HUDEP-2 (cell line): ENCODE measurements around the gene DCAF11.

ENCODE experiments used
- DNase-seq, 76 experiments: peaks; one replicate each; lab custom pipeline; 2025; ENCODE audit not compliant: unreplicated experiment in 76 of 76; lab: John Stamatoyannopoulos, UW

DCAF11 gene

GRCh38 chr14:24114532-24115421 is at the start of gene DCAF11, which contains the start of gene NRL:
Gene DCAF11 (plus strand): TSS chr14:24114777. CDS start chr14:24115595, 818 bp downstream.
Gene NRL (minus strand): TSS chr14:24114949. CDS start chr14:24082848, 32,101 bp downstream.
- peak; percentile 71 to 100 (median 98) for DNase-seq

DNA sequence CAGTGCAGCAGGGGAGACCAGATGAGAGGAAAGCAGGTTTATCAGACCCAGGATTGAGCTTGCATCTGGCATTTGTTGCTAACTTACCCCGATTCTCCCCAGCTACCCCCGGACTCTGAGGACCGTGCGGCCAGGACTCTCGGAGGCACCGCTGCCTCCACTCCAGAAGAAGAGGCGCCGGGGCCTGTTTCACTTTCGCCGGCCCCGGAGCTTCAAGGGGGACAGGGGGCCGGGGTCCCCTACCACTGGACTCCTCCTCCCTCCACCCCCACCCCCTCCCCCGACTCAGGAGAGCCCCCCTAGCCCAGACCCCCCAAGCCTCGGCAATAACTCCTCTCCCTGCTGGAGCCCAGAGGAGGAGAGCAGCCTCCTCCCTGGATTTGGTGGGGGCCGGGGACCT is 49.7 kb upstream of the DCAF11 start:
- DNase-seq = no peak

- no peak for DNase-seq
Measured at GRCh38 chr14:24065408-24065807, 49.2 kb upstream of the DCAF11 start.

- no peak for DNase-seq
Measured at GRCh38 chr14:24066496-24067132, 48.0 kb upstream of the DCAF11 start.

DNA sequence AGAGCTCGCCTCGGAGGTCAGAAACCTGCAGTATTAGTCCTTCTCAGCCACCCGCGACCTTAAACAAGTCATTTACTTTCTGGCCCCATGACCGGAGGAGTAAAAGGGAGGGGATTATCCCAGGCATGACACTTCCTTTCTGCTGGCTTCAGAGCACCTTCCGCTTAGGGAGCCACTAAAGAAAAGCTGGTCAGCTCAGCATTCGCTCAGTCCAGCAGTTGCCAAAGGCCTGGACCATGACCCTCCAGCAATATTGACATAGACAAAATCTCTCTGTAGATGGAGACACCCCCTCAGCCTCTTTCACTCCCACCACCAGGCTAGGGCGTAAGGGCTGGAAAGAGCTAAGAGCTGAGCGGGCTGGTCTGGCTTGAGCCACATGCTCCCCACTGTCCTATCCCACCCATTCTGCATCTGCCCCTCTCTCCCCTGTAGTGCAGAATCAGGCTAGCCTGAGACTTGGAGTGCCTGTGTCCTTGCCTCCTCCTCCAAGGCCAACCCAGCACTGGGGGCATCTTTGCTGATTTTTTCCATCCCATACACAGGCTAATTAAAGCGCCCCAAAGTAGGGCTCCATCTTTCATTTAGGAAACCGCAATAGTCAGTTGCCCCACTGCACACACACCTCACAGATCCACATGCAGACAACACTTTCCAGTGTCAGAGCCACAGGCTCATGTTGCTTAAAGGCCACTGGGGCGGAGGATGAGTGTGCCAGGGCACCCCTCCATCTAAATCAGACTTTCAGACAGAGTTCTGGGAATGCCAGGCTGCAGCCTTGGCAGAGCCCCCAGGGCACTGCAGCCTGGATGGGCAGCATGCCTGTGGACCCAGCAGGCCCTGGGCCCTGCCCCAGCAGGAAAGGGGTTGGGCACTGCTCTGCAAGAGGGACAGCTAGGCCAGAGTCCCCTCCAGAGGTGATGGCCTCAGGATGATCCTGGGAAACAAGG is 47.2 kb upstream of the DCAF11 start:
- no peak for DNase-seq

DNA sequence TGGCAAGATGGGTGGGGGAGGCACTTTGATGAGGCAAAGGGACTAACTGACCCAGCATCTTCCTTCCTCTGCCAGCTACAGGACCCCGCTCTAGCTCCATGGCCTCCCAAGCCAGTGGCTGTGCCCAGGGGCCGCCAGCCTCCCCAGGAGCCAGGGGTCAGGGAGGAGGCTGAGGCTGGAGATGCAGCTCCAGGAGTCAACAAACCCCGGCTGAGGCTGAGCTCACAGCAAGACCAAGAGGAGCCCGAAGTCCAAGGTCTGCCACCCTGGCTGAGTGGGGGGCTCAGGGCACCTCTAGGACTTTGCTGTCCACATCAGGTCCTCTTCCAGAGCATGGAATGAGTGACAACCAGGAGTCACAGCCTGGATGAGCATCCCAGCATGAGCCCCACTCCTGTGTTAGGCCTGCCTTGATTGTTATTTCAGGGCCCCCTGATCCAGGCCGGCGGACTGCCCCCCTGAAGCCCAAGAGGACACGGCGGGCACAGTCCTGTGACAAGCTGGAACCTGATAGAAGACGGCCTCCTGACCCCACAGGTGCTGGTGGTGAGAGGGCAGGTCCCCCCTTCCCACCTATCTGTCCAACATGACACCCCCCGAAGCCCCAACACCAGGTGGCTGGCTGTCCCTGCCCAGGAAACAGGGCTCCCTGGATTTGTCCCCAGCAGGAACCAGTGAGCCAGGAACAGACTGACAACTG is 45.7 kb upstream of the DCAF11 start:
- DNase-seq = no peak

DNA sequence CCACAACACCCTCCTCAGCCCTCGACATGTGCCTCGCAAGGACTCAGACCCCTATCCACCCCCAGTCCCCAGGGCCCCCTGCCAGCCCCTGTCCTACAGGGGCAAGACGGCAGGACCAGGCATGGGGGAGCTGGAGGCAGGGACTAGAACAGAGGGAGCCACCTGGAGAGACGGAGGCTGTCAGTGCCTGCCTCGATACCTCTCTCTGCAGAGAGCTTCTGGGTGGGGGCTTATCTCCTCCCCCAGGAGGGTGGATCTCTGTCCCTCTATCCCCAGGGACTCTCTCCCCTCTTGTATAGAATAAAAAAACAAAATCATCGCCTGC is 45.2 kb upstream of the DCAF11 start:
- DNase-seq = no peak

DNA sequence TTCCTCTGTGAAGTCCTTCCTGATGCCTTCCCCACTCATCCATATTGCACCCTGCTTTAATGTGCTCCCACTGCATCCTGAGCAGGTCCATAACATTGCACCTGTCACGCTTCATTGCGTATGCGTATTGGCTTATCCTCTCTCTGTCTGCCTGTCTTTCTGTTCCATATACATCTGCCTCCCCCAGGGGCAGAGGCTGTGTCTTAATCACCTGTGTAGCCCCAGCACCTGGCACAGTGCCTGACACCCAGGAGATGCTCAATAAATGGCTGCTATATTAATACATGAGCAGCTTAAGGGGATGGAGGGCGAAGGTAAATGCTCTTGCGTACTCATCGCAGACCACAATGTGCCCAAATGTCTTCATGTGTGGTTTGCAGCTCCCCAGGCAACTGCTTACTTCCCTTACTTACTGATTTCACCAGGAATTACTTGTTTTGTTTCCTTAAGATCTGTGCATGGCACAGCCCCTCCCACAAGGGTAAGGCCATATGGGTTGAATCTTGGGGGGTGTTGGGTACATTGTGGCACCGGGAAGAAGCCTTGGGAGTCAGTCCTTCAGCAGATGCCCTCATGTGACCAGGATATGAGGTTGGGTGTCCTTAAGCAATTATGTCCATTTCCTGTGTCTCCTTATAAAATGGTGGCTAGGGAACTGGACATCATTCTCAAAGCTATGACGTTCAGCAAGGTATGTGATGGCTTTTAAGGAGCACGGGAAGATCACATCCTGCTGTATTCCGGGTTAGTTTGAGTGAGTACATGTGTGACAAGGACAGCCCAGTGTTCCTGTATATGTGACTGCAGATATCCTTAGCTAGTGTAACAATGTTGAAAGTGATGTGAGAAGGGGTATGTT is 44.1 kb upstream of the DCAF11 start:
- no peak for DNase-seq

DNA sequence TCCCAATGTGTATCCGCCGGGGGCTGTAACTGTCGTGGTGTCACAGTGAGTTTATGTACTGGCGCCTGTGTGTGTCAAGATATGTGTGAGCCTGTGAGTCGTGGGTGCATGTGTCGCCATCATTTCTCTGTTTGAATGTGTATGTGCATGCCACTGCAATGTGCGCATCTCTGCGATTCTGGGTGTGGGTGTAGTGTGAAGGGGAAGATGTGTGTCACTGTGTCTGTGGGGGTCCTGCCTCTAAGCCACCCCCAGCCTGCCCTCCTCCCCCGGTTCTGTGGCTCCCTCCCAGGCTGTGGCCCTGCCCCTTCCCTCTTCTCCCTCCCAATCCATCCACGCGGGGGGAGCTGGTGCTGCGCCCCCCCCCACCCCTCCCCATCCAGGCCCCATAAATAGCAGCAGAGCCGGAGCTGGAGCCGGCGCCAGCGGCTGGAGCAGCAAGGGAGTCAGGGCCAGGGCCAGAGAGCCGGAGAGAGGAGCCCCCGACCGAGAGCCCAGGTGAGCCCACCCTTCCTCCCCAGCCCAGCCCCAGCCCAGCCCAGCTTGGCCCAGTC is 43.4 kb upstream of the DCAF11 start, which contains the start of gene CPNE6:
TSS of gene CPNE6 (plus strand) at position 419 of the 554 bp plus-strand sequence. CDS start 1,375 bp downstream, outside the sequence.
- no peak for DNase-seq

DNA sequence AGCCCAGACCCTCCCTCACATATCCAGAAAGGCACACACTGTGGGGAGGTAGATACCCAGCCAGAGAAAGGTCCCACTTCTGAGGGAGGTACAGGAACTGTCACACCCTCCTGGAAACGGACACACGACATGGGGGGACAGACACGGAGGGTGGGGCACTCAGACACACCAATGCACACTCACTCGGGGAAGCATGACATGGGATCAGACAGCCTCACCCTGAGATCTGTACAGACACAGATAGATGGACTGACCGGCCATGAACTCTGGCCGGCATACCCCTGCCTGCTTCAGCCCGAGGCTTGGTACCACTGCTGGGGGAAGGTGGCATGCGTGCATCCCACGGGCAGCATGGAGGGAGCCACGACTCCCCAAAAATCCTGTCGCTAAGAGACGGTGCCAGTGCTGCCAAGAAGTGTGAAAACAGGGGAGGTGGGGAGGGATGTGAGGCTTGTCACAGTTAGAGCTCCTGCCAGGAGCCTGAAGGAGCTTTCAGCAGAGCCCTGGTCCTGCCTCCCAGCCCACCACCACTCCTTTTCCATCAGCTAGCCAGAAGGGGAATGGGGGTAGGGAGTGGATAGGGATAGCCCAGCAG is 42.6 kb upstream of the DCAF11 start:
- no peak for DNase-seq

DNA sequence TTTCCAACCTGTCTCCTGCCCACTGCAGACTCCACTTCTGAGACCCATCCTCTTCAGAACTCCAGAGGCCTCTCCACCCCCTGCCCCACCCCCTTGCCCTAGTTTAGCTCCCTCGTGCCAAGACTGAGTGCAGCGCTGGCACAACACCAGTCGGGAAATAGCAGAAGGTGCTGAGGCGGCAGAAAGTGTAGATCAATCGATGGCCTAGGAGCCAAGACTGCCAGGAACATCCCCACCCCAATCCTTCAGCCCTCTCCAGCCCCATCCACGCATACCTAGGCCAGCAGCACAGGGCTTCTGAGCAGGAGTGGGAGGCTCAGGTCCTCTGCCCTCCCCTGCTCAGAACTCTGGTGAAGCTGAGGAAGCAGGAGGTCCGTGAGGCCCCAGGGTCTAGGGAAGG is 42.1 kb upstream of the DCAF11 start:
- DNase-seq = no peak

DNA sequence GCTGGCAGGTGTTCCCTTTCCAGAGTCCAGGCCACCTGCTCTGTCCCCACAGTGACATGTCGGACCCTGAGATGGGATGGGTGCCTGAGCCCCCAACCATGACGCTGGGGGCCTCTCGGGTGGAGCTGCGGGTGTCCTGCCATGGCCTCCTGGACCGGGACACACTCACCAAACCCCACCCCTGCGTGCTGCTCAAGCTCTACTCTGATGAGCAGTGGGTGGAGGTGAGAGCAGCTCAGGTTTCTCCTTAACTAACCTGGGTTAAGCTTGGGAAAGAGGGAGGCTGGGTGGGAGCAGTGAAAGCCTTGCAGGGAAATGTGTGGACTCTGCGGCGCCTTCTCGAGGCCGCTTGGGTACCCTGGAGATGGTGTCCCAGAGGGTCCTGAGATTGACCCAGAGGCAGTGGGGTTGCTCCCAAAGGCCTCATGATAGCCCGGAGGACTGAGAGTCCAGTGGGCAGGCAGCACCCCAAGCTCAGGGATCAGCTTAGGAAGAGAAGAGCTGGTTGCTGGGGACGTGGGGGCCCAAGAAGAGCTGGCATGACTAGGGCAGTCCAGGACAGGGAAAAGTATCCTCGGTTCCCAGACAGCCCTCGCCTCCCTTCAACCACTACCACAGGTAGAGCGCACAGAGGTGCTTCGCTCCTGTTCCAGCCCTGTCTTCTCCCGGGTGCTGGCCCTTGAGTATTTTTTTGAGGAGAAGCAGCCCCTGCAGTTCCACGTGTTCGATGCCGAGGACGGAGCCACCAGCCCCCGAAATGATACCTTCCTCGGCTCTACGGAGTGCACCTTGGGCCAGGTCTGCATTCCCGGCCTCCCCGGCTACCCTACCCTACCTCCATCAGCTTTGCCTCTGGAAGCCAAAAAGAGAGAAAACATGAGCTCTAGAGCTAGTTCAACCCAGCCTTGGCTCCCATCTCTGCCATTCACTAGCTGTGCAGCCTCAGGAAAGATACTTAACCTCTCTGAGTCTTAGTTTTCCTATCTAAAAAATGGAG is 41.4 kb upstream of the DCAF11 start:
- no peak for DNase-seq

DNA sequence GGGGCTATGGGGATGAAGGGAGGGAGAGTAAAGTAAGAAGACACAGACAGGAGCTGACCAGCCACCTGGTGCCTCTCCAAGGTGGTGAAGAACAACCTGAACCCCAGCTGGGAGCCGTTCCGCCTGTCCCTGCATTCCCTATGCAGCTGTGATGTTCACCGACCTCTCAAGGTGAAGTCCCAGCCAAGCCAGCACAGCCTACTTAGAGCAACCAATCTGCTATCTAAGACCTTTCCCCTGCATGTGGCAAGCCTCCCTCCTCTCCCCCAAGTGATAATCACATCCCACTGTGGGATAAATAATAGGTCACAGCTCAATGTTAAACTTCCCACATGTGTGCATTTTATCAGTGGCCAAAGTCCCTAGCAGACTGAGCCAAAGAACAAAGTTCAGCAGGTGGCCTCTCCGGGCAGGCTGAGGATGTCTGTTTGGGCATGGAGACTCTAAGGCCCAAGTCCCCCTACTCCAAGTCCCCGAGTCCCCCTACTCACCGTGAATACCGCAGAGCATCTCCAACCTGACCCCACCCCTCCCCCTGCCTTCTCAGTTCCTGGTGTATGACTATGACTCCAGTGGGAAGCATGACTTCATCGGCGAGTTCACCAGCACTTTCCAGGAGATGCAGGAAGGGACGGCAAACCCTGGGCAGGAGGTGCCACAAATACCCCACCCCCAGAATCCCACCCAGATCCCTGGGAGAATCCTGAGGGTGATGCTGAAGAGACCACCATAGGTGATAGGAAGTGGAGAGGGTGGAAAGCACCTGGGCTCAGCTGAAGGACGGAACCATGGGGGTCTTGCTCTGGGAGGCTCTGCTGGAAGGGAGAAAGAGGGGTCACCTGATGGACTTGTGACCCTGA is 39.7 kb upstream of the DCAF11 start:
- DNase-seq = no peak

- DNase-seq = no peak
Measured at GRCh38 chr14:24075485-24076301, 38.9 kb upstream of the DCAF11 start.

DNA sequence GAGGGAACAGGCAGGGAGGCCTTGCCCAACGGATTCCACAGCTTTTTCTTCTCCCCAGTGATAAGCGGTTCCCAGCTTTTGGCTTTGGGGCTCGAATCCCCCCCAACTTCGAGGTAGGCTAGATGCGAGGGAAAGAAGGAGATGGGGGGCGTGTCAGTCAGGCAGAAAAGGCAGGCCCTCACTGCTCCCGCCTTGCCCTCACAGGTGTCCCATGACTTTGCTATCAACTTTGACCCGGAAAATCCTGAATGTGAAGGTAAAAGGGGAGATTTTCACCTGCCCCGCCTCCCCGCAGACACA is 38.3 kb upstream of the DCAF11 start:
- DNase-seq = no peak

- DNase-seq = no peak
Measured at GRCh38 chr14:24077086-24077485, 37.5 kb upstream of the DCAF11 start.
